Loucy (cell line): Measurements from ENCODE around the gene ATN1.
A peak's percentile ranks its signal among the peaks of the same experiment; 100 is the strongest.

Experiments used
- H2AFZ ChIP-seq: fragments of 200-600 bp; sonication (generic); 2 replicates; pipeline ENCODE4 v1.6.0; 2016; ENCODE audit warnings: antibody characterized with exemption, mild to moderate bottlenecking, low read length, moderate library complexity
- H3F3A ChIP-seq: fragments of 200-600 bp; 2 replicates; pipeline ENCODE4 v1.6.0; 2016; ENCODE audit warnings: antibody characterized with exemption, low read depth, mild to moderate bottlenecking
- H3K27me3 ChIP-seq: fragments of 200-600 bp; sonication (generic); 2 replicates; pipeline ENCODE4 v1.6.1; 2014; ENCODE audit warnings: low read length, mild to moderate bottlenecking; ENCODE audit not compliant: insufficient read depth, poor library complexity, severe bottlenecking
- H3K36me3 ChIP-seq: fragments of 200-600 bp; sonication (generic); 2 replicates; pipeline ENCODE4 v1.6.1; 2016; ENCODE audit warnings: low read length; ENCODE audit not compliant: insufficient read depth
- H3K4me1 ChIP-seq: fragments of 200-600 bp; sonication (generic); 2 replicates; pipeline ENCODE4 v1.5.1; 2014; ENCODE audit warnings: low read length, mild to moderate bottlenecking; ENCODE audit not compliant: insufficient read depth, poor library complexity, severe bottlenecking
- H3K4me2 ChIP-seq: fragments of 200-600 bp; sonication (generic); 2 replicates; pipeline ENCODE4 v1.6.0; 2014; ENCODE audit warnings: antibody characterized with exemption, low read length, low read depth, mild to moderate bottlenecking; ENCODE audit not compliant: poor library complexity, severe bottlenecking
- H3K4me3 ChIP-seq: fragments of 200-600 bp; sonication (generic); 2 replicates; pipeline ENCODE4 v1.5.1; 2014; ENCODE audit warnings: low read length, mild to moderate bottlenecking, mixed read lengths; ENCODE audit not compliant: poor library complexity, severe bottlenecking
- H3K79me2 ChIP-seq: fragments of 200-600 bp; sonication (generic); 2 replicates; pipeline ENCODE4 v1.6.1; 2014; ENCODE audit warnings: low read length; ENCODE audit not compliant: insufficient read depth
- H3K9ac ChIP-seq: fragments of 200-600 bp; sonication (generic); 2 replicates; pipeline ENCODE4 v1.6.0; 2014; ENCODE audit warnings: mild to moderate bottlenecking, low read depth, low read length, moderate library complexity; ENCODE audit not compliant: poor library complexity, severe bottlenecking
- H3K9me2 ChIP-seq: fragments of 200-600 bp; sonication (generic); replicated peaks from 2 replicates; pipeline ENCODE4 v1.6.1; 2016; ENCODE audit warnings: low read depth, low read length, mixed read lengths
- H3K9me3 ChIP-seq: fragments of 200-600 bp; sonication (generic); 2 replicates; pipeline ENCODE4 v1.6.1; 2014; ENCODE audit warnings: mild to moderate bottlenecking, antibody characterized with exemption, low read length, low read depth; ENCODE audit not compliant: insufficient read depth
- H4K20me1 ChIP-seq: fragments of 200-600 bp; sonication (generic); 2 replicates; pipeline ENCODE4 v1.6.0; 2014; ENCODE audit warnings: antibody characterized with exemption, low read length, mild to moderate bottlenecking; ENCODE audit not compliant: insufficient read depth, poor library complexity, severe bottlenecking
- CTCF ChIP-seq: fragments of 200-600 bp; sonication (generic); conservative IDR thresholded peaks from 2 replicates; pipeline ENCODE4 v1.5.1; 2014; ENCODE audit warnings: mild to moderate bottlenecking, antibody characterized with exemption, low read length
- EZH2phosphoT487 ChIP-seq: fragments of 200-600 bp; IDR thresholded peaks from 2 replicates; pipeline ENCODE4 v1.6.1; 2018; ENCODE audit warnings: antibody characterized with exemption, mild to moderate bottlenecking, moderate library complexity, borderline replicate concordance

Gene ATN1

GRCh38 chr12:6909421-6910145 lies 18.2 kb upstream of the ATN1 start:
- no peak overlapping the region for H3K9ac ChIP-seq
- TF ChIP-seq EZH2phosphoT487 = no peak
- no peak for TF ChIP-seq CTCF
- no peak overlapping the region for H3K4me3 ChIP-seq
- no peak overlapping the region for H2AFZ ChIP-seq
- H3K4me1 ChIP-seq = peaks cover 16% of the 10 kb centered on the region
- no peaks in the 10 kb centered on the region for H4K20me1 ChIP-seq
- no peaks in the 10 kb centered on the region for H3K9me3 ChIP-seq
- H3F3A ChIP-seq = 0 out of 2 replicates have a peak, but pooled peaks cover 4% of the 10 kb centered on the region
- H3K36me3 ChIP-seq = no peaks in the 10 kb centered on the region
- H3K79me2 ChIP-seq = peaks cover 7% of the 10 kb centered on the region; the same call in 1 of the 2 replicates
- no peak overlapping the region for H3K4me2 ChIP-seq
- no peaks in the 10 kb centered on the region for H3K27me3 ChIP-seq
- H3K9me2 ChIP-seq = no peaks in the 10 kb centered on the region

- TF ChIP-seq CTCF = no peak
- TF ChIP-seq EZH2phosphoT487 = no peak
- Histone ChIP-seq H3K9me2 (no peaks in the 10 kb centered on the region), H3K4me2 (no peak overlapping the region), H3K36me3 (peaks cover 6% of the 10 kb centered on the region; the same call in 1 of the 2 replicates), H2AFZ (no peak overlapping the region), H3F3A (0 out of 2 replicates have a peak, but pooled peaks cover 4% of the 10 kb centered on the region), H4K20me1 (peaks cover 24% of the 10 kb centered on the region), H3K9ac (no peak overlapping the region), H3K79me2 (peaks cover 33% of the 10 kb centered on the region), H3K27me3 (no peaks in the 10 kb centered on the region), H3K4me1 (peaks cover 31% of the 10 kb centered on the region), H3K4me3 (no peak overlapping the region), H3K9me3 (no peaks in the 10 kb centered on the region)
These were observed 15.4 kb upstream of the ATN1 start for GRCh38 chr12:6912164-6912935.

- Histone ChIP-seq H3K4me3 (peak within 1 kb of the TSS; percentile 86), H4K20me1 (peaks cover 24% of the 10 kb centered on the region), H3K4me2 (peak within 1 kb of the TSS; percentile 96), H3K27me3 (no peaks in the 10 kb centered on the region), H2AFZ (peak within 1 kb of the TSS; percentile 83), H3K9me2 (no peaks in the 10 kb centered on the region), H3F3A (0 out of 2 replicates have a peak, but pooled peaks cover 4% of the 10 kb centered on the region), H3K4me1 (peaks cover 32% of the 10 kb centered on the region), H3K36me3 (peaks cover 14% of the 10 kb centered on the region; the same call in 1 of the 2 replicates), H3K79me2 (peaks cover 39% of the 10 kb centered on the region), H3K9me3 (no peaks in the 10 kb centered on the region), H3K9ac (peak within 1 kb of the TSS; percentile 80)
- TF ChIP-seq EZH2phosphoT487 (no peak), CTCF (no peak)
These were observed 13.4 kb upstream of the ATN1 start, which contains the start of gene ENO2 for GRCh38 chr12:6914246-6914946. ENO2 (plus strand) TSS chr12:6914580; CDS start chr12:6915833, 1,253 bp downstream.
